Stimulated activated CD8-positive, alpha-beta memory T cell treated with anti-CD3 and anti-CD28 coated beads, Interleukin-12 subunit alpha, Interleukin-12 subunit beta, amount 100 ng/mL, for 4 hours (primary cell): ENCODE measurements around the gene CSN1S1.

Source experiments
- DNase-seq: peaks from one replicate; pipeline ENCODE4 v3.0.0-alpha.2; 2020; ENCODE audit warnings: low read depth

The CSN1S1 gene

DNA sequence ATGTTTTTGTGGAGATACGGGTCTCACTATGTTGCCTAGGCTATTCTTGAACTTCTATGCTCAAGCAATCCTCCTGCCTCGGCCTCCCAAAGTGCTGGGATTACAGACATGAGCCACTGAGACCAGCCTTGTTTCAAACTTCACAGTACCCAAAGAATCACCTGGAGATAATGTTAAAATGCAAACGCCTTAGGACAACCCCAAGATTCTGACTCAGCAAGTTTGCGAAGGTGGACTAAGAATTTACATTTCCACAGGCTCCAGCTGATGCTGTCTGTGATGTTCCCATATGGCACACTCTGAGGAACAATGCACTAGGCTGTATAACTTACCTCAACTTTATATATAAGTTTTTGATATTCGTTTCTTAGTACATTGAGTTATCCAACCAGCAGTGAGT is 63.9 kb downstream of the CSN1S1 start:
- DNase-seq, result no peak

DNA sequence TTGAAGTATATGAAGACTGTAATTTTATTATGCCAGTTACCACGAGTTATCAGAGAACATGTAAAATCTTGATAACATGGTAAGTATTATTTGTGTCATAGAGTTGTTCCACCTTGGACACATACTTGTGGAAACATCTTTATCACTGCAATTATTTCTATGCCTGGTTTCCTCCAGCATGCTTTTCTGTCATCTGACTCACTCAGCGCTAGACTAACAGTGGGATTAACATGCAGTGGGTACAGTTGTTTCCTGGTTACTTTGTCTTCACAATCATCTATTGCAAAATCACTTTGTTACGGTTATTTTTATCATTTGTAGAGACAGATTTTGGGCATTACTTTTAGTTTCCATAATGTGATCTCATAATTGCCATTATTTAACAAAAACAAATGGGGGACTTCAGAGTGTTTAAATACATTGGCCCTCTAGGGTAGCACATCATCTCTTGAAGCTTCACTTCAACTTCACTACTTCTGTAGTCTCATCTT is 64.7 kb downstream of the CSN1S1 start, which contains the start of gene STATH:
STATH (plus strand) TSS at position 441 of the 491 bp plus-strand sequence. CDS start 2,472 bp downstream, outside the sequence.
- no peak for DNase-seq
